HG03280 (cell line): ENCODE data around the gene PPFIBP1.

Experiments
- ATAC-seq: cut with Tn5 transposase; IDR thresholded peaks from one replicate; pipeline ENCODE4 v1.9.1; 2021; ENCODE audit warnings: mild to moderate bottlenecking, moderate library complexity; ENCODE audit not compliant: unreplicated experiment

The PPFIBP1 gene

GRCh38 chr12:27523642-27524493 lies at the start of gene PPFIBP1:
Gene PPFIBP1, plus strand, starts transcription at chr12:27524206. Its CDS starts 109,191 bp downstream, at chr12:27633397.
- peak; percentile 95 for ATAC-seq

GRCh38 chr12:27474344-27474743 lies 49.7 kb upstream of the PPFIBP1 start:
- no peak for ATAC-seq

GRCh38 chr12:27477049-27477448 lies 47.0 kb upstream of the PPFIBP1 start:
- no peak for ATAC-seq

GRCh38 chr12:27478949-27479348 lies 45.1 kb upstream of the PPFIBP1 start:
- ATAC-seq = no peak

- no peak for ATAC-seq
Observed at GRCh38 chr12:27480016-27480415, 44.0 kb upstream of the PPFIBP1 start.

GRCh38 chr12:27486961-27487360 lies 37.0 kb upstream of the PPFIBP1 start:
- ATAC-seq = no peak

- no peak for ATAC-seq
Observed at GRCh38 chr12:27488479-27488878, 35.5 kb upstream of the PPFIBP1 start.

GRCh38 chr12:27491226-27491625 lies 32.8 kb upstream of the PPFIBP1 start:
- no peak for ATAC-seq

GRCh38 chr12:27493260-27493940 lies 30.6 kb upstream of the PPFIBP1 start:
- ATAC-seq = no peak

GRCh38 chr12:27497446-27497845 lies 26.6 kb upstream of the PPFIBP1 start:
- ATAC-seq = no peak

- no peak for ATAC-seq
Observed at GRCh38 chr12:27498149-27498548, 25.9 kb upstream of the PPFIBP1 start.

- no peak for ATAC-seq
Observed at GRCh38 chr12:27498761-27499160, 25.2 kb upstream of the PPFIBP1 start.

GRCh38 chr12:27499377-27499776 lies 24.6 kb upstream of the PPFIBP1 start:
- ATAC-seq = no peak

- no peak for ATAC-seq
Observed at GRCh38 chr12:27500546-27500945, 23.5 kb upstream of the PPFIBP1 start.

GRCh38 chr12:27502021-27502435 lies 22.0 kb upstream of the PPFIBP1 start:
- ATAC-seq = no peak

- ATAC-seq = no peak
Observed at GRCh38 chr12:27504507-27504906, 19.5 kb upstream of the PPFIBP1 start.

- ATAC-seq = no peak
Observed at GRCh38 chr12:27505109-27505508, 18.9 kb upstream of the PPFIBP1 start.

GRCh38 chr12:27505761-27506160 lies 18.2 kb upstream of the PPFIBP1 start:
- ATAC-seq = no peak

GRCh38 chr12:27506645-27507189 lies 17.3 kb upstream of the PPFIBP1 start:
- no peak for ATAC-seq

- ATAC-seq = no peak
Observed at GRCh38 chr12:27508736-27509431, 15.1 kb upstream of the PPFIBP1 start.

GRCh38 chr12:27511031-27511722 lies 12.8 kb upstream of the PPFIBP1 start:
- no peak for ATAC-seq
